H9 (cell line): ENCODE data around the gene CFAP65. TPM values are rescaled to one million over a fixed set of nuclear protein-coding genes. Genes with fewer than 3 reads are reported as not detected.
A peak's percentile ranks its signal among the peaks of the same experiment; 100 is the strongest.

ENCODE experiments used
- DNase-seq: peaks from one replicate; pipeline ENCODE4 v3.0.0-alpha.2; 2017
- H2AFZ ChIP-seq: one replicate; pipeline ENCODE4 v1.6.1; 2013; ENCODE audit warnings: mild to moderate bottlenecking, low read length, control low read depth, moderate library complexity
- H2AK5ac ChIP-seq: 2 replicates; pipeline ENCODE4 v1.6.1; 2013; ENCODE audit warnings: low read length, control low read depth, mixed read lengths; ENCODE audit not compliant: insufficient read length
- H2BK120ac ChIP-seq: one replicate; pipeline ENCODE4 v1.6.1; 2013; ENCODE audit warnings: low read depth, mild to moderate bottlenecking, low read length, control low read depth, inconsistent platforms; ENCODE audit not compliant: poor library complexity, severe bottlenecking
- H2BK12ac ChIP-seq: 2 replicates; pipeline ENCODE4 v1.6.1; 2013; ENCODE audit warnings: low read length, control low read depth, mixed read lengths, low read depth; ENCODE audit not compliant: insufficient read length
- H2BK15ac ChIP-seq: 2 replicates; pipeline ENCODE4 v1.6.1; 2013; ENCODE audit warnings: low read depth, low read length, control low read depth
- H2BK20ac ChIP-seq: one replicate; pipeline ENCODE4 v1.6.1; 2013; ENCODE audit warnings: low read depth, mild to moderate bottlenecking, low read length, control low read depth, inconsistent platforms; ENCODE audit not compliant: poor library complexity, severe bottlenecking
- H2BK5ac ChIP-seq: 2 replicates; pipeline ENCODE4 v1.6.1; 2013; ENCODE audit warnings: low read length, control low read depth, mixed read lengths; ENCODE audit not compliant: insufficient read length
- H3K14ac ChIP-seq: 2 replicates; pipeline ENCODE4 v1.6.1; 2013; ENCODE audit warnings: low read length, control low read depth; ENCODE audit not compliant: insufficient read depth
- H3K18ac ChIP-seq: 2 replicates; pipeline ENCODE4 v1.6.1; 2013; ENCODE audit warnings: low read depth, mild to moderate bottlenecking, mixed read lengths, low read length, control low read depth; ENCODE audit not compliant: insufficient read length
- H3K23ac ChIP-seq: 2 replicates; pipeline ENCODE4 v1.6.1; 2013; ENCODE audit warnings: low read length, control low read depth, mixed read lengths, low read depth; ENCODE audit not compliant: insufficient read length
- H3K23me2 ChIP-seq: 2 replicates; pipeline ENCODE4 v1.6.1; 2013; ENCODE audit warnings: low read depth, mild to moderate bottlenecking, mixed read lengths, low read length, control low read depth; ENCODE audit not compliant: insufficient read length, poor library complexity, severe bottlenecking
- H3K27ac ChIP-seq: 2 replicates; pipeline ENCODE4 v1.5.1; 2013; ENCODE audit warnings: low read length, control low read depth, mixed read lengths, low read depth; ENCODE audit not compliant: insufficient read length
- H3K27me3 ChIP-seq: 2 replicates; pipeline ENCODE4 v1.6.1; 2013; ENCODE audit warnings: low read length, control low read depth, inconsistent platforms; ENCODE audit not compliant: insufficient read depth
- H3K4ac ChIP-seq: 2 replicates; pipeline ENCODE4 v1.6.1; 2013; ENCODE audit warnings: low read depth, mild to moderate bottlenecking, control low read depth, inconsistent platforms, low read length, moderate library complexity
- H3K4me1 ChIP-seq: 2 replicates; pipeline ENCODE4 v1.6.1; 2013; ENCODE audit warnings: low read length, control low read depth, inconsistent platforms; ENCODE audit not compliant: insufficient read depth
- H3K4me2 ChIP-seq: 2 replicates; pipeline ENCODE4 v1.6.1; 2013; ENCODE audit warnings: low read length, control low read depth, mixed read lengths; ENCODE audit not compliant: insufficient read length, insufficient read depth
- H3K56ac ChIP-seq: 2 replicates; pipeline ENCODE4 v1.6.1; 2013; ENCODE audit warnings: low read depth, mild to moderate bottlenecking, mixed read lengths, low read length, control low read depth; ENCODE audit not compliant: insufficient read length
- H3K79me1 ChIP-seq: 2 replicates; pipeline ENCODE4 v1.6.1; 2013; ENCODE audit warnings: low read depth, mild to moderate bottlenecking, moderate library complexity, low read length, control low read depth, inconsistent platforms; ENCODE audit not compliant: insufficient read depth, poor library complexity, severe bottlenecking
- H3K79me2 ChIP-seq: 2 replicates; pipeline ENCODE4 v1.6.1; 2013; ENCODE audit warnings: low read length, control low read depth, inconsistent platforms; ENCODE audit not compliant: insufficient read depth
- H3K9ac ChIP-seq: 2 replicates; pipeline ENCODE4 v1.6.1; 2013; ENCODE audit warnings: low read length, control low read depth, mixed read lengths; ENCODE audit not compliant: insufficient read length; ENCODE audit errors: extremely low read depth
- H3K9me3 ChIP-seq: one replicate; pipeline ENCODE4 v1.6.1; 2013; ENCODE audit warnings: low read depth, low read length, inconsistent platforms; ENCODE audit not compliant: control insufficient read depth
- H3T11ph ChIP-seq: one replicate; pipeline ENCODE4 v1.6.1; 2013; ENCODE audit warnings: mild to moderate bottlenecking, low read length, control low read depth, inconsistent platforms
- H4K20me1 ChIP-seq: one replicate; pipeline ENCODE4 v1.6.1; 2013; ENCODE audit not compliant: control insufficient read depth, insufficient read length, insufficient read depth
- H4K5ac ChIP-seq: 2 replicates; pipeline ENCODE4 v1.6.1; 2013; ENCODE audit warnings: low read depth, mild to moderate bottlenecking, mixed read lengths, low read length, control low read depth; ENCODE audit not compliant: insufficient read length
- H4K8ac ChIP-seq: replicated peaks from 2 replicates; pipeline ENCODE4 v1.6.1; 2013; ENCODE audit warnings: low read length, control low read depth, mixed read lengths, low read depth; ENCODE audit not compliant: insufficient read length
- H4K91ac ChIP-seq: 2 replicates; pipeline ENCODE4 v1.6.1; 2013; ENCODE audit warnings: low read depth, mild to moderate bottlenecking, moderate library complexity, mixed read lengths, low read length, control low read depth; ENCODE audit not compliant: insufficient read length
- H3K27ac Mint-ChIP-seq, 3 experiments: 2 replicates in 2 of 3; 3 replicates in 1 of 3; pipeline ENCODE4 v1.8.0; 2020 to 2021; ENCODE audit warnings: mixed read lengths in 3 of 3, mild to moderate bottlenecking in 1 of 3, moderate library complexity in 1 of 3
- H3K27me3 Mint-ChIP-seq: 2 replicates; pipeline ENCODE4 v1.8.0; 2021; ENCODE audit warnings: low read depth, mild to moderate bottlenecking, moderate library complexity, mixed read lengths
- H3K36me3 Mint-ChIP-seq, 3 experiments: 2 replicates in 2 of 3; 3 replicates in 1 of 3; pipeline ENCODE4 v1.8.0; 2020 to 2021; ENCODE audit warnings: low read depth in 3 of 3, mixed read lengths in 3 of 3; ENCODE audit not compliant: insufficient read depth in 1 of 3
- H3K4me1 Mint-ChIP-seq, 2 experiments: 2 replicates each; pipeline ENCODE4 v1.8.0; 2020; ENCODE audit warnings: mixed read lengths in 2 of 2
- H3K4me3 Mint-ChIP-seq, 2 experiments: 2 replicates in 1 of 2; 3 replicates in 1 of 2; pipeline ENCODE4 v1.8.0; 2020 to 2021; ENCODE audit warnings: mild to moderate bottlenecking in 2 of 2, mixed read lengths in 2 of 2, moderate library complexity in 1 of 2
- H3K9me3 Mint-ChIP-seq, 2 experiments: 2 replicates in 1 of 2; 3 replicates in 1 of 2; pipeline ENCODE4 v1.8.0; 2020; ENCODE audit warnings: mild to moderate bottlenecking in 2 of 2, mixed read lengths in 2 of 2, moderate library complexity in 1 of 2
- CTCF ChIP-seq: fragments of 200-600 bp; sonication (generic); conservative IDR thresholded peaks from 3 replicates; pipeline ENCODE4 v1.8.0; 2021; ENCODE audit warnings: antibody characterized with exemption, mild to moderate bottlenecking
- WGBS: extraction: QIAGEN DNeasy Blood & Tissue Kit; methylation state at CpG from one replicate; pipeline ENCODE4 v1.1.7; 2013; ENCODE audit warnings: missing lambda C conversion rate, low lambda C conversion rate, mixed read lengths; ENCODE audit not compliant: insufficient read length; ENCODE audit errors: extremely low coverage; 5-methylcytosine and 5-hydroxymethylcytosine counted together
- total RNA-seq: library from RNA; stranded (reverse); gene quantifications from 2 replicates; pipeline ENCODE4 v1.2.1, GENCODE V29; 2021

Gene CFAP65
- total RNA-seq, 1 experiment from 2014 or later: 0.20 TPM

- peaks cover 84% of the 10 kb centered on the region for H3K27me3 ChIP-seq
- WGBS: no CpG with 5 or more reads among the region's 9 CpGs
Measured at GRCh38 chr2:218999881-219000568, 41.3 kb downstream of the CFAP65 start.

More at GRCh38 chr2:218999881-219000568, 41.3 kb downstream of the CFAP65 start:
- Histone ChIP-seq H3K23me2 (peaks cover 10% of the 10 kb centered on the region), H2BK5ac (no peak overlapping the region), H4K8ac (no peak overlapping the region), H3K9ac (no peak overlapping the region), H3K23ac (no peak overlapping the region), H3K56ac (no peak overlapping the region), H2BK12ac (no peak overlapping the region), H3K18ac (no peak overlapping the region), H2BK20ac (no peak overlapping the region), H2AFZ (no peak overlapping the region), H3K79me1 (no peaks in the 10 kb centered on the region), H3K27ac (no peak overlapping the region), H3K4me2 (peak overlapping the region; percentile 37), H3K79me2 (no peaks in the 10 kb centered on the region), H3K9me3 (no peaks in the 10 kb centered on the region), H3T11ph (no peak overlapping the region), H2BK120ac (no peak overlapping the region), H3K4me1 (peaks cover 9% of the 10 kb centered on the region; the same call in 1 of the 2 replicates), H4K5ac (no peak overlapping the region), H4K91ac (no peak overlapping the region), H2AK5ac (no peak overlapping the region), H4K20me1 (no peaks in the 10 kb centered on the region), H3K4ac (no peak overlapping the region), H3K14ac (no peak overlapping the region), H2BK15ac (no peak overlapping the region)
- peaks cover 99% of the 10 kb centered on the region for H3K27me3 Mint-ChIP-seq
- peak overlapping the region; percentile 24 to 55; a peak in 4 of 5 replicates for H3K4me3 Mint-ChIP-seq
- H3K27ac Mint-ChIP-seq: no peak overlapping the region
- H3K4me1 Mint-ChIP-seq: peaks cover 32 to 42% of the 10 kb centered on the region in 2 experiments
- no peaks in the 10 kb centered on the region; a peak in 1 of 7 replicates for H3K36me3 Mint-ChIP-seq
- TF ChIP-seq CTCF: no peak
- peaks cover 0 to 10% of the 10 kb centered on the region in 2 experiments; a peak in 2 of 5 replicates for H3K9me3 Mint-ChIP-seq
- DNase-seq: peak; percentile 79
